ENCODE results near the gene CCDC197. TPM values are rescaled to one million over a fixed set of nuclear protein-coding genes. Genes with fewer than 3 reads are reported as not detected.

CCDC197 gene
- total RNA-seq, 1 donor from 2014 or later, result not detected

- no peak for DNase-seq (ENCODE audit: low spot score)
- Mint-ChIP-seq H3K4me3 (ENCODE audit: unreplicated experiment) (no peak overlapping the region), H3K27me3 (ENCODE audit: low read depth) (peaks cover 29% of the 10 kb centered on the region), H3K9me3 (ENCODE audit: low read depth) (no peaks in the 10 kb centered on the region), H3K36me3 (ENCODE audit: low read depth) (no peaks in the 10 kb centered on the region), H3K27ac (ENCODE audit: unreplicated experiment) (peak overlapping the region; percentile 36), H3K4me1 (ENCODE audit: low read depth) (peaks cover 12% of the 10 kb centered on the region)
- no peak for TF ChIP-seq CTCF (IDR thresholded peaks at IDR 0.05)
These were observed 14.7 kb downstream of the CCDC197 start for GRCh38 chr14:94011795-94012194.

GRCh38 chr14:94014382-94014781, 17.3 kb downstream of the CCDC197 start:
- peaks cover 12% of the 10 kb centered on the region for H3K4me1 Mint-ChIP-seq (ENCODE audit: low read depth)
- H3K27ac Mint-ChIP-seq (ENCODE audit: unreplicated experiment), result no peak overlapping the region
- H3K9me3 Mint-ChIP-seq (ENCODE audit: low read depth), result no peaks in the 10 kb centered on the region
- TF ChIP-seq CTCF (IDR thresholded peaks at IDR 0.05), result no peak
- no peaks in the 10 kb centered on the region for H3K36me3 Mint-ChIP-seq (ENCODE audit: low read depth)
- H3K27me3 Mint-ChIP-seq (ENCODE audit: low read depth), result peaks cover 29% of the 10 kb centered on the region
- DNase-seq (ENCODE audit: low spot score), result no peak
- no peak overlapping the region for H3K4me3 Mint-ChIP-seq (ENCODE audit: unreplicated experiment)

DNA sequence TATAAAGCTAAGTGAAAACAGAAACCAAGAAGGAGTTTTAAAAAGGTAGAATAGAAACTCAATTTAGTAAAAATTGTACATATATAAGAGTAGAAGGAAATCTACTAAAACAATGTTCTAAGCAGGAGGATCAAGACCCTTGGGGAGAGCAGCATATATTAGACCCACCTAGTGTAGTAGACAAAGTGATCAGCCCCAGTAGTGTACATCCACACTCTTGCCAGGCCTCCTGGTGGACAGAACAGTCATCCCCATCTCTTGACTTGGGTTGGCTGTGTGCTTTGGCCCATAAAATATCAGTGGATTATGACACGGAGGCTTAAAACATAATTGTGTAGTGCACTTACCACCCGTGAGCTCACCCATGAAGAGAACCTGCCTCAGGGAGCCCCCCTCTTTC, 18.1 kb downstream of the CCDC197 start:
- Mint-ChIP-seq H3K27ac (ENCODE audit: unreplicated experiment) (no peak overlapping the region), H3K27me3 (ENCODE audit: low read depth) (peaks cover 27% of the 10 kb centered on the region), H3K36me3 (ENCODE audit: low read depth) (no peaks in the 10 kb centered on the region), H3K4me1 (ENCODE audit: low read depth) (peaks cover 7% of the 10 kb centered on the region), H3K9me3 (ENCODE audit: low read depth) (no peaks in the 10 kb centered on the region), H3K4me3 (ENCODE audit: unreplicated experiment) (no peak overlapping the region)
- no peak for TF ChIP-seq CTCF (IDR thresholded peaks at IDR 0.05)
- DNase-seq (ENCODE audit: low spot score), result no peak

- H3K4me1 Mint-ChIP-seq (ENCODE audit: low read depth), result peaks cover 9% of the 10 kb centered on the region
- H3K4me3 Mint-ChIP-seq (ENCODE audit: unreplicated experiment), result no peak overlapping the region
- no peak overlapping the region for H3K27ac Mint-ChIP-seq (ENCODE audit: unreplicated experiment)
- H3K27me3 Mint-ChIP-seq (ENCODE audit: low read depth), result peaks cover 30% of the 10 kb centered on the region
- no peak for DNase-seq (ENCODE audit: low spot score)
- no peaks in the 10 kb centered on the region for H3K36me3 Mint-ChIP-seq (ENCODE audit: low read depth)
- TF ChIP-seq CTCF (IDR thresholded peaks at IDR 0.05), result no peak
- no peaks in the 10 kb centered on the region for H3K9me3 Mint-ChIP-seq (ENCODE audit: low read depth)
These were observed 19.4 kb downstream of the CCDC197 start for GRCh38 chr14:94016446-94016976.

- H3K36me3 Mint-ChIP-seq (ENCODE audit: low read depth), result no peaks in the 10 kb centered on the region
- no peak for TF ChIP-seq CTCF (IDR thresholded peaks at IDR 0.05)
- H3K27ac Mint-ChIP-seq (ENCODE audit: unreplicated experiment), result no peak overlapping the region
- no peak for DNase-seq (ENCODE audit: low spot score)
- H3K27me3 Mint-ChIP-seq (ENCODE audit: low read depth), result peaks cover 30% of the 10 kb centered on the region
- H3K9me3 Mint-ChIP-seq (ENCODE audit: low read depth), result no peaks in the 10 kb centered on the region
- H3K4me1 Mint-ChIP-seq (ENCODE audit: low read depth), result peaks cover 6% of the 10 kb centered on the region
- H3K4me3 Mint-ChIP-seq (ENCODE audit: unreplicated experiment), result no peak overlapping the region
These were observed 21.2 kb downstream of the CCDC197 start for GRCh38 chr14:94018308-94018707.
